Kasumi-1 (cell line): ENCODE measurements around the gene QSOX1.

ENCODE experiments used
- DNase-seq, 2 experiments: peaks; one replicate each; lab custom pipeline; 2025; lab: John Stamatoyannopoulos, UW

Gene QSOX1

DNA sequence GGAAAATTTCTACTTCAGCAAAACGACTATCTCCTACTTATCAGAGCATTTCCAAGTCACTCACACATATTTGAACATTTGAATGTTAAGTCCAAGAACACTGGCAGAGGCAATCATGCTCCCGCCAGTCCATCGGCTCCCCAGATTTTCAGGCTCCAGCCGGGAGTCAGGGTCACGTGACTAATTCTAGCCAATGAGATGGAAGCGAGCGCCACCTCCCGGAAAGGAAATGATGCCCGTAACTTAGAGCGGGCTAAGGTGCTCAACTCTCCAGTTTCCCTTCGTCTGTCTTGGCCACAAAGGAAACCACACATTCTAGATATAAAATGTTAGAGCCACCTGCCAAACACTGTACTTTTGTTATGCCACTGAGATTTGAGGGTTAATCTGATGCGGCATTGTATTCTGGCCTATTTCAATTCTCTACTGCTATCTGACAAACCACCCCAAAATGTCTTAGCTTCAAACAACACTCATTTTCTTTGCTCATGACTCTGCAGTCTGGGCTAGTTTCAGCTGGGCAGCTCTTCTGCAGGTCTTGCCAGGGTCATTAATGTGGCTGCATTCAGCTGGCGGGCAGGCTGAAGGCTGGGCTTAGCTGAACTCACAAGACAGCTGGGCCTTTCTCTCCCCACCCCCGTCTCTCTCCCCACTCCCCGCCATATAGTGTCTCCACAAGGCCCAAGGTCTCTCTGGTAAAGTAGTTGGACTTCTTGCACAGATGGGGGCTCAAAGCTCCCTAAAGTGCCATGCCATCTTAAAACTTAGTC is 58.9 kb downstream of the QSOX1 start:
- no peak for DNase-seq

DNA sequence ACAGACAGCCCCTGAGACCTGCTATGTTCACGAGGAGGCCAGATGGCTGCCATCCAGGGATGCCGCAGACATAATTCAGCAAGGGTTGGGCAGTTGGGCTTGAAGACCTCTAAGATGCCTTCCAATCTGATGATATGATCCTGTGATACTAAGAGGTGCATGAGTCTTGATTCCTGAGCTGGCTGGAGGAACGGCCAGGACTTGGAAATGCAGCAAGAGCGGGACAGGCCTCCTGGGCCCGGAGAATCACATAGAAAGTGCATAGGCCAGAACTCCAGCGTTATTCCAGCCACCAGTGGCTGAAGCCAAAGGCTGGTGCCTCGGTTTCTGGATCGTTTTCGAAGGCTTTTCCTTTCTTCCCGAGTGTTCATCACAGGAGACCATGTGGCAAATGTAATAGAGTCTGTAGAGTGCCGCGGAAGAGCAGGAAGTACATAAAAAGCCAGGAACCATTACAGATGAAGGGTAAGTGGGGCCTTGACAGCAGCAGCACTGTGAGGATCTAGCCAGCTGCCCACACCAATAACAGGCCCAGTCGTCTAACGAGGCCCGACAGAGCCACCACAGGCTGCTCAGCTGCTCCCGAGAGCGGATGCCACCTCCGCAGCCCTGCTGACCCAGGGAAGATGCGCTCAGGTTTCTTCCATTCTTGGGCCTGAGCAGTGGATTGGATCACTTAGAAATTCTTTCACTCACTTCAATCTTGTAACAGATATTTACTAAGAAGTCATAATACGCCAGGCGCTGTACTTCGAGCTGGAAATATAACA is 61.4 kb downstream of the QSOX1 start:
- no peak for DNase-seq

DNA sequence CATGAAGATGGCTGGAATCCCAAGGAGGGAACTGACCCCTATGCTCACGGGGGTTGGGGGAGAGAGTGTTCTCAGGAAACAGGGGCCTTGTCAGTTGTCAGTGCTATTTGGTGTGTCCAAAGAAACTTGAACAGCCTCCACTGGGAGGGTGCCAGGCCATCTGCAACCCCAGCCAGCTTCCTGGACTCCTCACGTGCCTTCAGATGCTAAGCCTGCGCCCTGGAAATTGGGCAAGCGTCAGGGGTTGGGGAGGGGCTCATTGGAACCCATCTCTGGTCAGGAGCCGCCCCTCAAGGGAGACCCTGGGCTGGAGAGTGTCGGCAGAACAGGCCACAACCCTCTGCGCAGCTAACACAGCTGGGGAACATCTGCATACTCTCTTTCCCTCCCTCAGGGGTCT is 62.3 kb downstream of the QSOX1 start:
- DNase-seq: no peak

DNA sequence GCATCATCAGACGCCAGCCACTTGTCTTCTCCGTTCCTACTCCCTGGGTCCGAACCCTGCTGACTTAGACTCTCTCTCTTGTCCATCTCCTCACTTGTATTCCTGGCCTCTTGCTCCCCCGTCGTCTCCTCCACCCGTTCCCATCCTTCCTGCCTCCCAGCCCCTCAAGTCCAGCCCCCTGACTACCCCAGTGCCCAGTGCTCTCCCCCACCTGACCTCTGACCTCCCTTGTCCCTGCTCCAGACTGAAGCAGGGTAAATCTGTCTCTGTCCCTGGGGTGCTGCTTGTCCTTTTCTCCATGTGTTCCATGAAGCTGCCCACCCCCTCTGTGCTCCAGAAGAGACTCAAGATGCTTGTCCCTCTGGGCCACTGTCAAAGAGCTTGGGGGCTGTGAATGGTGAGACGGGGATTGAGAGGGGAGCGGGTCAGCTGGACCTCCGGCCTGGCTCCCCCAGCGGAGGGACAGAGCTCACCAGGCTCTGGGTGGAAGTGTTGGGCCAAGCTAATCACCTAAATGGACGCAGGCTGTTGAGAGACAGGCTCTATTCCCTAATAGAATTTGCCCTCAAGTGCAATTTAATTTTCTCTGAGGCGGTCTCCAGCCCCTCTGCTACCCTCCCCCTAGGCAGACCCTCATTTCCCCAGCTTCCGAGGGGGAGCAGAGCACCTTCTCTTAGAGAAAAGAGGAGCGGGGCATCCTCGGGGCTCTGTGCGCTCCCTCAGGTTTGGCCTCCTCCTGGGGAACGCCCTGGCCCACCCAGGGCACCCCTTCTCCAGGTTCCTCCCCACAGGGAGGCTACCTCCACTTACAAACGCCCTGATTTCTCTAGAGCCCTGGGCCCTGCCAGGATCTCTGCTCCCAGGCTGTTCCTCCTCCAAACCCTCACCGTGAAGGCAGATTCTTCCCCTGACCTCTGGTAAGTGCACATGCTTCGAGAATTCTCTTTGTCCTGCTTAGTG is 64.4 kb downstream of the QSOX1 start:
- DNase-seq: no peak

DNA sequence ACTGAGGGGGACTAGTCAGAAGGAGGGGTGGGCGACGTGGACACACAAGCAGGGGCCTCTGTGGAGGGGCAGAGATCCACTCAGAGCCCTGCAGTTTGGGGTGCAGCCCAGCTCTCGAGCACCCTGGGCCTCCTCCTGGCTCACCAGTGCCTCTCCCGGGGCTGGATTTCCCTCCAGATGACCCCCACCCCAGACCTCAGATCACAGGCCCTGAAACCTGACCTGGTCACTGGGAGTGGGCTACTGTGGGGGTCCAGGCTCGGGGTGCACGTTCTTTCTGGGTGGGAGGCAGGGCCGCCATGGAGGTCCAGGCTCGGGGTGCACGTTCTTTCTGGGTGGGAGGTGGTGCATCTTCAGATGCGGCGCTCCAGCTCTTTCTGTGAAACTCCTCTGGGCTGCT is 65.1 kb downstream of the QSOX1 start:
- no peak for DNase-seq

DNA sequence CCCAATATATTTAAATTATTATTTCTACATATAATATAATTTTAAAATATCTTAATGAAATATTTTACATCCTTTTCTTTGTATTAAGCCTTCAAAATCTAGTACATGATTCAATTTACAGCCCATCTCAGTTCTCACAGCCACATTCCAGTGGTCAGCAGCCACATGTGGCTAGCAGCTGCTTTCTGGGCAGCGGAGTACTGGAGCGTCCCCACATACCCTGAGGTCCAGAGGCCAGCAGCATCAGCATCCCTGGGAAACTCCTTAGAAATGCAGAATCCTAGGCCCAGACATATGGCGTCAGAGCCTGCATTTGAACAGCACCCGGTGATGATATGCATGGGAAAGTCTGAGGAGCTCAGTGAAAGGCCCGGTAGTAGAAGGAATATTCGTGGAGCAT is 66.8 kb downstream of the QSOX1 start:
- DNase-seq: no peak

DNA sequence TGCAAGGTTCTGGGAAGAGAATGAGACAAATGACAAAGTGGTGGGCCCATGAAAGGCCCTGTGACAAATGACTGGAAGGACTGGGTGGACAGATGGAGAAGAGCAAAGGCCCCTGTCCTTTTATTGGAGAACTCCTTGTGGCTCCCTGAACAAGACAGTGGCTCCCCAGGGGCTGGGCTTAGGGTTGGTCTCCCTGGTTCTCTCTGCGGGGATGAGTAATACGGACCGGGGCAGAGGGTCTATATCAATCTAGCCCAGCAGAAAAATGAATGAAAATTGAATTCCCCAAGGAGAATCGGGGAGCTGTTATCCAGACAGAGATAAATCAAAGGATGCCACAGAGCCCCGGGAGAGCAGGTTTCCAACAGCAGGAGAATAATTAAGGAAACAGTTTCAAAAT is 70.2 kb downstream of the QSOX1 start:
- DNase-seq: no peak

DNA sequence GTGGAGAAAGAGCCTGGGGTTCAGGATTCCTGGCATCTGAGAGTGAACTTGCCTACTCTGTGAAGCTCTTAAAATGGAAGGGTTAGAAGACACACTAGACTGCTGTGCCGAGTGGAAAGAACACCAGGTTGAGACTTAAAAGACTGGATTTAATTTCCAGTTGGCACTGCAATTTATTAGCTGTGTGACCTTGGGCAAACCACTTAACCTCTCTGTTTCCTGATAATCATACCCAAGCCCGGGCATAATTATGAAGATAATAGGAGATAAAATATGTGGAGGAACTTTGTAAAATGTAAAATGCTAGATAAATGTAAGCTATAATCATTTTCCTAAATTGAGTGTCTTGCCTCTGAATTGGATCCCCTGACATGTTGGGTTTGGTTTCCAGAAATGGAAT is 70.7 kb downstream of the QSOX1 start:
- DNase-seq: no peak

DNA sequence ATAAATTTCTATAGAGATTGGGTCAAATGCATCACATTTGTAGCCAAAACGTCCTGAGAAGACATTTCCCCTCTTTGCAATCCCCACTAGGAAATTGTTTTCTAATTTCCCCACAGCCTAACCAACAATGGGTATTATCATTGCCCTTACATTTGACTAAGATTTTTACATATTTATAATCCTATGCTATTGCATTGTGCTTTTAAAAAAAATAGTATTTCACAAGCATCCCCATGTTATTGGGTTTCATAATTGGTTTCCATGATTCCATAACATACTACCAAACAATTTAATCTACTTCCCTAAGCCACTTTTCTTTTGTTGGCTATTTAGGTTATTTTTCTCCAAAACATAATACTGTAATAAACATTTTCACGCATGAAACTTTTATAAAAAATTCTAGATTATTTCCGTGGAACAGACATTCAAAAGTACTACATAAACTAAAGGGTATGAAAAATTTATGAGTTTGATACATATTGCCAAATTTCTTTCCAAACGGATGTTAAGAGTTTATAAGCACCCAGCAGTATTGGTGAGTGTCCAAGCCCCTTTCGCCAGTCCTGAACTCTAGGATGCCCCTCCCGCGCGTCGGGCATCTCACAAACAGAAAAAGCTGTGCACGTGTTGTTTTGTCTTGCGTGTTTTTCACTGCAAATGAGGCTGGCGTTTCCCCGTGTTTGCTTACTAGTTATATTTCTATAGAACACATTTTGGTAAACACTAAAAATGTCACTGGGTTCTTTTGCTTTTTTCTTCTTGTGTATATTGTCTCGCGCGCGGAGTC is 73.4 kb downstream of the QSOX1 start:
- no peak for DNase-seq

DNA sequence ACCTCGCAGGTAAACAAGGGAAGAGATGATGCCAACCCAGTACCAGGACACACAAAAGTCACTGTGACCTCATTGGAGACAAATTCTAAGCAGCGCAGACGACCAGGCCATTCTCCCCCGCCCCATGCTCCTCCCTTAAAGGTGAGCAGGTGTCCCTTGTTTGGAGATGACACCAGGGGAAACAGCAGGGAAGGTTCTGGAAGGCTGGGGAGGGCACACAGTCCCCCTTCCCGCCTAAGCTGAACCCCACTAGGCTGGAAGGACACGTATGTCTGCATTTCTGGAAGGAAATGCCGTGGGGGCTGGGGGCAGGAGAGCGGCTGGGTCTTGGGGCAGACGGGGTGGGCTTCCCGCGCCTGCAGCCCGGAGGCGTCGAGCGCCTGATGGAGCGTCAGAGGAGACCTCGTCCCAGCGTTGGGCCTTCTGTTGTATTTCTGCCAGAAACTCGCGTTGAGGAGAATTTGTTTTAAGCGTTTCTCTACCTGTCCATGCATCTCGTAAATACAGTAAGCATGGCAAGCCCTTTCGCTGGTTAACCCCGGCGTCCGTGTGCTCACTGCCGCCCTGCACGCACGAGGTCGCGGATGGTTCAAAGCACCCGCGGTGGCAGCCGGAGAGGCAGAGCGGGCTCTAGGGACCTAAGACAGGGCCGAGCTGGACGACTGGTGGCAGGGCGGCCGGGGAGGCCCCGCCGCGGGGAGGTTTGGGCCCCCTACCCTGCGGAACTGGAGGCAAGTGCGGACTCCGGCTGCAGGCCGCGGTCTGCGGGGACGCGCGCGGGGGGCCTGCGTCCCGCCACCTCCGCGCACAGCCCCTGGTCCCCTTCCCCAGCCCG is 74.2 kb downstream of the QSOX1 start:
- DNase-seq: no peak

DNA sequence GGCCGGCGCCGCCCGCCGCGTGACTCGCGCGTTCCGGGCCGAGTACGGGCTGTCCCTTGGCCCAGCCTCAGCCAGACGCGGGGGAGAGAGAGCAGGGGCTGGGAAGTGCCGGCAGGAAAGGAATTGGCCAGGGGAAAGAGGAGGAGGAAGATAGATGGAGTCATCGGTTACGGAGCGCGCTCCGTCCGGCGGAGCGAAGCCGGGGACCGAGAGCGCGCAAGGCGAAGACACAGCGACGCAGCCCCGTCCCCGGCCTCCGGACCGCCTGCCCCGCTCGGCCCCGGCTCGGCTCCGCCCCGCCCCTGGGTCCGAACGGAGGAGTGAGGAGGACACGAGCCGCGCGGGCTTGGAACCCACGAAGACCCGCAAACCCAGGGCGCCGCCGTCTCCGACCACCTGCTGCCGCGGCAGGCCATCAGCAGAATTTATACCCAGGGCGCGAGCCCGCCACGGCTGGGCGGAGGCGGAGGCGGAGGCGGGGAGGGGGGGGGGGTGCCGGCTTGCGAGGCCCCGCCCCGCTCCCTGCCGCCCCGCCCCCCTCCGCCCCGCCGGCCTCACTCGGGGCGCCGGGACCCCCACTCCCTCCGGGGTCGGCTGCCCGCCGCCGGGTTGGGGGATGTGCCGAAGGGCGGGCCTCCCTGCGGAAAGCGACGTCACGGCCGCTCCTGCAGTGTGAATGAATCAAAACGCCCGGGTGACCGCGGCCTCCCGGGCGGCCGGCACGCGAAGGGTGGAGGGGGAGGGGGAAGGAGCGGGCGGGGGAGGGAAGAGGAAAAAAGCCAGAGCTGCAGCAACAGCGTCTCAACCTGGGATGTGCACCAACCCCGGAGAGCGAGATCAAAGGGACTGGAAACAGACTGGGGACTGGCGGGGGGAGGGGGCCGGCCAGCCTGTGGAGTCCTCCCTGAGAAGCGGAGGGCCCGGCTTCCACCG is 75.1 kb downstream of the QSOX1 start, which contains the start of gene LHX4:
Gene LHX4 (plus strand): TSS at position 782 of the 933 bp plus-strand sequence. CDS start 266 bp downstream, outside the sequence.
- peak; percentile 20 to 47 for DNase-seq

DNA sequence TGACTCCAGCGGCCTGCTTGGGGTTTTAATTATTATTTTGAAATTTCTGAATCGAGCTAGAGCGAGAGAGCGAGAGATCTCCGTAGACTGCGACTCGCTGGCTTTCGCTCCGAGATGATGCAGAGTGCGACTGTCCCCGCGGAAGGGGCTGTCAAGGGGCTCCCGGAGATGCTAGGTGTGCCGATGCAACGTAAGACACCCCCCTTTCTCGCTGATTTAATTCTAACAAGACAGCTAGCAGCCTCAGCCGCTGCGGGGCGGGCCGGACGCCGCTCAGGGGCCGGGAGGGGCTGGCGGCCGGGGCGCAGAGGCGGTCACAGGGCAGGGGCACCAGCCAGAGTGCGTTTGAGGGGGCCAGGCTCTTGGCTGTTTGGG is 75.7 kb downstream of the QSOX1 start:
- no peak for DNase-seq

DNA sequence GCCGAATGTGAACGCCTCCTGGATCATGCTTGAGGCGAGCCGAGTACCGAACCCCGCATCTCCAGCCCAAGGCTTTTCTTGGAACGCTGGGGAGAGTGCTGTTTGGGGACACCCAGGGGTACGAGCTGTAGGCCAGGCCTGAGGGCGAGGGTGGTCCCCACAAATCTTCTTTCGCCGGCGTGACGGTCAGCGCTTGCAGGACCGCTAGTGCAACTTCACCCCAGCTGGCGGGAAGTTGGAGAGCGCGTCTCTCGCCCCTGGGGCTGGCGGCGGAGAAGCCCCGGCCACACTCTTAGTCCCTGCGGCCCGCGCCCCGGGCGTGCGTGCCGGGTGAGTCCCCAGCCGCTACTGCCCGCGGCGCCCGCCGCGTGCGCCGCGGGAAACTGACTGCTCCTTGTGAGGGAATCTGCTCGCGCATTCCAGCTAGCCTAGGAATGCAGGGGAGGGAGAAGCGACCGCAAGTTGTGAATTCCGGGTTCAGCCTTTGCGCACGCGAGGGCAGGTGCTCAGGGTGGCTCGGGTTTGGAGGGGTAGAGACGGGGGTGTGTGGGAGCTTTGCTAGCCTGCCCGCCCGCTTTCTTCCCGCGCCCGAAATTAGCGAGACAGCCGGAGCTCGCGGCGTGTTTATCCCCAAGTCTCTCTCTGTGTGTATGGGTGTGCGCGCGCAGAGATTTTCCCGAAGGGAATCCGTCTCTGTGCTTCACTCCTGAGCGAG is 76.3 kb downstream of the QSOX1 start:
- DNase-seq: no peak

DNA sequence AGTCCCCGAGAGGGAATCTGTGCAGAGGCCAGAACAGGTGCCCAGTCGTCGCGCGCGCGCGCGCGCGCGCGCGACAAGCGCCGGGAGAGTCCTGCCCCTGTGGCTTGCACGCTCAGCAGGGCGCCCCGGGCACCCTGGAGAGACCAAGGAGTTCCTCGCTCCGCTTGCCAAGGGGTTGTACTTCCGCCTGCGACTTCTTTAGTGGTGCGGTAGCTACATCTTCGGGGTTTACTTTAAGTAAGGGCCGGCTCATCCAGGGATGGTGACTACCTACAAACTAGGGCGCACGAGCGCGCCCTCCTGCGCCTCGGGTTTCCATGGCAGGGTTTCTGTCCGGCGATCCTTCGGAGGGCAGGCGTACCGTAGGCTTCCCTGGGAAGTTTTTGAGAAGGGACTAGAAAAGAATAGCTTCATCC is 76.8 kb downstream of the QSOX1 start:
- DNase-seq: peak; percentile 46 to 57

DNA sequence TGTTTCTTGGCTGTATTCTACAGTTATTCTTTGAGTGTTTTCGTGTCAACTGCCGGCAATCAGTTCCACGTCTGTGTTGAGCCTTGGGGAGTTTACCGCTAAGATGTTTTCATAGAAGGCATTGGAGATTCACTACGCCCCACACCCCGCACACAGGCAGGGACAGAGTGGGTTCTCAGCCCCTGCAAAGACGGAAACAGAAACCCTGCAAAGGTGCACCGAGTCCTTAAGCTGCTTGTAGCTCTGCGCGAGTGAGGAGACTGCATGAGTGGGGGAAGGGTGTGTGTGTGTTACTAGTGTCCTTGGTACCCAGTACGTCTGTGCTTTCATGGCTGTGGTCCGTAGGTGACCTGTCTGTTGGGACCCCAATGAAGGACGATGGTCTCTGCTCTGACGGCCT is 77.3 kb downstream of the QSOX1 start:
- DNase-seq: peak in 1 of 2 experiments; percentile 57

DNA sequence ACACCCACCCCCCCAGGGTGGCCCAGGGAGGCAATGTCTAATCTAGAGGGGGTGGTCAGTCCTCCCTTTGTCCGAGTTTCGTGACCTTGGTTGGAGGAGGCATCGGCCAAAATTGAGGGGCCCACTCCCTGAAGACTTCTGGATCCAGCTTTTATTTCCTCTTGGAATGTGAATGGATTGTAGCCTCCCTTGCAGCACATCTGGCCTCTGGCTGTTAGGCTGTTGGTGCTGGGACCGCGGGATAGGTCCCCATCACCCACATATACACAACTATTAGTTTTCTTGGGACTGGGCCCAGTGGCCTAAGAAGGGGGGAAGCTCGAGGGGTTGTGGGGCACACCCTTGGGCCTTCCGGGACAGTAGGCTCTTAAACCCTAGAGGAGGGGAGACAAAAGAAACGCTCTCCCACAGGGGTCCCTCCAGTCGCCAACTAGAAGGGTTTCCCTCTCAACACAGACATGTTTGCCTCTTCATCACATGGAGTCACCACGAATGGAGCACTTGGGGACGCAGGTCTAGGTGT is 77.9 kb downstream of the QSOX1 start:
- no peak for DNase-seq

DNA sequence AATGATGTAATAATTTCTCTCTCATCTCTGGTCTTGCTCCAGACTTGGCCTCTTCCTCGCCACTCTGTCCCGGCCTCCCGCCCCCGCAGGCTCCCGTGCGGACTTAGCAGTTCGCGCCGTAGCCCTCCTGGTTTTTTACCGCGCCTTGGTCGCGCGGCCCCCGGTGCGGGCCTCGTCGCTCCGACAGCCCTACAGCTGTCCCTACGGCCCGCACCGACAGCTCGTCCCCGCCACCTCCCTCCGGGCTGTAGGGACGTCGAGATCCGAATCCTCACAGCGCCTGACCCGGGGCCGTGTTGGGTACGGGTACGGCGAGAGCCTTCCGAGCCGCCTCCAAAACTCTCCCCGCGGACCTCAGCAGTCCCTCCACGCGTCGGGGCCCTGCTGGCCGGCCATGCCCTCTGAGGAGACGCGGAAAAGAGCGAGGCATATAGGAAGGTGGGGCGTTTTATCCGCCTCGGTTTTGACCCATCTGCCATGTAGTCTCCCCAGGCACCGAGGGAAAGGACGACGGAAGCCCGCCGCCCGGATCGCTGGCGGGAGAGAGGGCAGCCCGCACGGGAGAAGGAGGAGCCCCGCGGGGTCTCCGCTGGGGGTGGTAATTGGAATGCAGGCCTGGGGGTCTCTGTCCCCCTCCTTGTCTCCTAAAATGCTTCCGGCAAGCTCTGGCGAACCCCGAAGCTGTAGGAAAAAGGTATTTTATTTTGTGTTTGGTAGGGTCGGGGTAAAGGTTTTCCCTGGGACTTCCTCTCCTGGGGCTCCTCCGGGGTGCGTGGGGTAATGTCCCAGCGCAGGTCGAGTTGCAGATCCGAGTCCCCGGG is 78.7 kb downstream of the QSOX1 start:
- DNase-seq: no peak
